Measurements from ENCODE around the gene CDK9. TPM values are rescaled to one million over a fixed set of nuclear protein-coding genes. Genes with fewer than 3 reads are reported as not detected.

The CDK9 gene
- total RNA-seq, 2 donors from 2014 or later = 104 to 111 TPM

DNA sequence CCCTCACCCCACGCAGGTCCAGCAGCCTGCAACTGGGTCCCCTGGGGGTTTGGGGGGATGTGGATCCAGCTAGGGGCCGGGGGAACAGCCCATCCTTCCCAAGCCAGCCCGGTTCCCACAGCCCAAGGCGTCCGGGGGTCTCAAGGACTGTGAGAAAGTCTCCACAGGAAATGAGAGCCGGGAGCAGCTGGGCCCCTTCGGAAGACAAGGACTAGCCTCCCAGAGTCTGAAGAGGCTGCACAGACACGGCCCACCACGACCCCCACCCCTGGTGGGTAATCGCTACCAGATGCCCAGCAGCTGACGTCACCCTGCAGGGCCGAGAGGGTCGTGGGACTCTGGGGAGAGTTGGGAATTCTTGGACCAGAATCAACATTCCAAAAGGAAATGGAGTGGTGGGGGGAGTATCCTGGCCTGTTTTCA lies 17.9 kb upstream of the CDK9 start:
- peak overlapping the region in 1 of 2 donors; percentile 1 for H3K27ac ChIP-seq
- no peak for DNase-seq (ENCODE audit: low spot score)
- H3K9me3 ChIP-seq = no peaks in the 10 kb centered on the region
- H3K27me3 ChIP-seq (replicated peaks; ENCODE audit: insufficient read depth) = no peaks in the 10 kb centered on the region
- TF ChIP-seq, protein P1, sequence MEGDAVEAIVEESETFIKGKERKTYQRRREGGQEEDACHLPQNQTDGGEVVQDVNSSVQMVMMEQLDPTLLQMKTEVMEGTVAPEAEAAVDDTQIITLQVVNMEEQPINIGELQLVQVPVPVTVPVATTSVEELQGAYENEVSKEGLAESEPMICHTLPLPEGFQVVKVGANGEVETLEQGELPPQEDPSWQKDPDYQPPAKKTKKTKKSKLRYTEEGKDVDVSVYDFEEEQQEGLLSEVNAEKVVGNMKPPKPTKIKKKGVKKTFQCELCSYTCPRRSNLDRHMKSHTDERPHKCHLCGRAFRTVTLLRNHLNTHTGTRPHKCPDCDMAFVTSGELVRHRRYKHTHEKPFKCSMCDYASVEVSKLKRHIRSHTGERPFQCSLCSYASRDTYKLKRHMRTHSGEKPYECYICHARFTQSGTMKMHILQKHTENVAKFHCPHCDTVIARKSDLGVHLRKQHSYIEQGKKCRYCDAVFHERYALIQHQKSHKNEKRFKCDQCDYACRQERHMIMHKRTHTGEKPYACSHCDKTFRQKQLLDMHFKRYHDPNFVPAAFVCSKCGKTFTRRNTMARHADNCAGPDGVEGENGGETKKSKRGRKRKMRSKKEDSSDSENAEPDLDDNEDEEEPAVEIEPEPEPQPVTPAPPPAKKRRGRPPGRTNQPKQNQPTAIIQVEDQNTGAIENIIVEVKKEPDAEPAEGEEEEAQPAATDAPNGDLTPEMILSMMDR (IDR thresholded peaks at IDR 0.05) = no peak
- no peak overlapping the region for H3K4me3 ChIP-seq
- ATAC-seq (ENCODE audit: insufficient number of reproducible peaks, low FRiP score, low read depth) = no peak
- H3K36me3 ChIP-seq = no peaks in the 10 kb centered on the region
- H3K4me1 ChIP-seq (ENCODE audit: control insufficient read depth in 1 of 2, low read depth in 2 of 2) = peaks cover 8% of the 10 kb centered on the region in 2 donors

DNA sequence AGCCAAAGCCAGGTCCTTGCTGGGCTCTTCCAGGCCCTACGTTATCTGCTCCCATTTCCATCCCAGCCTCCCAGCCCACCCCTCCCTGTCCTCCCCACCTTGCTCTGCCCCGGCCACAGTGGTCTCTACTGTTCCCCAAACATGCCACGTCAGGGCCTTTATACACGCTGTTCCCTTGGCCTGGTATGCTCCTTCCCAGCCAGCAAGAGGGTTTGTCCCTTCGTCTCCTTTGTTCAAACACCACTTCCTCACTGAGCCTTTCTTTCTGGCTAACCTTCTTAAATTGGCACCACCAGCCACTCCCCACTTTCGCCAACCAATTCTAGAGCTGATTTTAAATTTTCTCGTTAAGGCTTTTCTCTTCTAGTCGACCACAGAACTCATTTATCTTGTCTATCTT lies 17.1 kb upstream of the CDK9 start:
- TF ChIP-seq, protein P1 (IDR thresholded peaks at IDR 0.05) = no peak
- H3K27me3 ChIP-seq (replicated peaks; ENCODE audit: insufficient read depth) = no peaks in the 10 kb centered on the region
- no peak overlapping the region for H3K4me3 ChIP-seq
- no peak overlapping the region for H3K27ac ChIP-seq
- H3K9me3 ChIP-seq = no peaks in the 10 kb centered on the region
- peaks cover 8% of the 10 kb centered on the region in 2 donors for H3K4me1 ChIP-seq (ENCODE audit: control insufficient read depth in 1 of 2, low read depth in 2 of 2)
- DNase-seq (ENCODE audit: low spot score) (no peak), ATAC-seq (ENCODE audit: insufficient number of reproducible peaks, low FRiP score, low read depth) (no peak)
- no peaks in the 10 kb centered on the region for H3K36me3 ChIP-seq

DNA sequence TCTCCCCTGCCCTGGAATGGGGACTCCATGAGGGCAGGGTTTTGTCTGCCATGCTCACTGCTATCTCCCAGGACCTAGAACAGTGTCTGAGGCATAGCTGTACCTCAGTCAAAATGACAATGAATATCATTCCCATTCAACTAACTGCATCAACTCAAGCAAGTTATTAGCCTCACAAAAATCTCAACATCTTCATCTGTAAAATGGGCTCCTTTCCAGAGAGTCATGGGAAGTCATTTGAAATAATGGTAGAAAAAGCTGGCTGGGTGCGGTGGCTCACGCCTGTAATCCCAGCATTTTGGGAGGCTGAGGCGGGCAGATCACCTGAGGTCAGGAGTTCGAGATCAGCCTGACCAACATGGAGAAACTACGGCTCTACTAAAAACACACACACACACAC lies 16.7 kb upstream of the CDK9 start:
- peaks cover 8% of the 10 kb centered on the region in 2 donors for H3K4me1 ChIP-seq (ENCODE audit: control insufficient read depth in 1 of 2, low read depth in 2 of 2)
- no peak overlapping the region for H3K27ac ChIP-seq

DNA sequence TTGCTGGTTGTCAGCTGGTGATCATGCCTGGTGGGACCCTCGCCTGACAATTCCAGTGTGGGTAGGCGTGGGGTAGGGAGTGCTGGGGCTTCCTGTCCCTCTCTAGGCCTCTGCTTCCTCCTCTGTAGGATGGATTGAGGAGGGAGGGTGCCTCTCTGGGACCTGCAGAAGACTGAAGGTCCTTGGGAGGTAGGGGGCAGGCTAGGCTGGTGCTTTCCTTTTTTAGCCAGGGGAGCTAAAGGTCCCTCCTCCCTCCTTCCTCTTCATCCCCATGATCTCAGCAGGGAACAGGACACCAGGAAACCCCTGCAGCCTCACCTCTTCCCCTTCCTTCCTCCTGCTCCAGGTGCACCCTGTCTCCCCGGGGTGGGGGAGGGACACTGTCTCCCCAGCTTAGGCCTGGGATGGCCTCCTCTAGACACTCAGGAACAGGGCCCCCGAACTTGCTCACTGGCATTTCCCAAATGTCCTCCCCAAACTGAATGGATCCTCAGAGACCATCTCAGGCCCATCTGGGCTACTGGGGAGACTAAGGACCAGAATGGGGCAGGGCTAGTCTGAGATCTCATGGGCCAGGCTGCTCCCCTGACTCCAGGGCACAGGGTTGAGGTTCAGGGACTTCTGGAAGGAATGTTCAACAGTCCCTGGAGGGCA lies 15.8 kb upstream of the CDK9 start:
- ATAC-seq (ENCODE audit: insufficient number of reproducible peaks, low FRiP score, low read depth) = no peak
- Histone ChIP-seq H3K9me3 (no peaks in the 10 kb centered on the region), H3K4me3 (peak overlapping the region; percentile 76), H3K27ac (peak overlapping the region in 1 of 2 donors; percentile 44), H3K4me1 (ENCODE audit: control insufficient read depth in 1 of 2, low read depth in 2 of 2) (peaks cover 8% of the 10 kb centered on the region in 2 donors), H3K36me3 (no peaks in the 10 kb centered on the region), H3K27me3 (replicated peaks; ENCODE audit: insufficient read depth) (no peaks in the 10 kb centered on the region)
- TF ChIP-seq, protein P1 (IDR thresholded peaks at IDR 0.05) = no peak
- DNase-seq (ENCODE audit: low spot score) = no peak

More for the DNA sequence above, 16.7 kb upstream of the CDK9 start:
- TF ChIP-seq, protein P1 (IDR thresholded peaks at IDR 0.05) = no peak
- H3K36me3 ChIP-seq = no peaks in the 10 kb centered on the region
- no peaks in the 10 kb centered on the region for H3K27me3 ChIP-seq (replicated peaks; ENCODE audit: insufficient read depth)
- ATAC-seq (ENCODE audit: insufficient number of reproducible peaks, low FRiP score, low read depth) = no peak
- no peak for DNase-seq (ENCODE audit: low spot score)
- no peak overlapping the region for H3K4me3 ChIP-seq
- no peaks in the 10 kb centered on the region for H3K9me3 ChIP-seq

DNA sequence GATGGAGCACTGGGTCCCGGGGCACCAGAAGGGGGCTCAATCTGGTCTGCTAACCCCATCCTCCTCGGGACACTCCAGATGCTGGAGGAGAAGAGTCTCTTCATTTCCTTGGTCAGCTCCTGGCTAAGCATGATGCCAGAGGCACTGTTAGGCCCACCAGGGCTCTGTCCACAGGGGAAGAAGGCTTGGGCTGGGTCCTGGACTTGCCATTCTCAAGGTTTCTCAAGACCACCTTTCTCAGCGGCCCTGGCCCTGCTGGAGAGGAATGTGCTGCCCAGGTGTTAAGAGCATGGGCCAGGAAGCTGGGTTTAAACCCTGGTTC lies 15.3 kb upstream of the CDK9 start:
- Histone ChIP-seq H3K4me3 (peak overlapping the region; percentile 76), H3K27ac (peak overlapping the region in 1 of 2 donors; percentile 44), H3K4me1 (ENCODE audit: control insufficient read depth in 1 of 2, low read depth in 2 of 2) (peaks cover 8% of the 10 kb centered on the region in 2 donors), H3K36me3 (no peaks in the 10 kb centered on the region), H3K9me3 (no peaks in the 10 kb centered on the region), H3K27me3 (replicated peaks; ENCODE audit: insufficient read depth) (no peaks in the 10 kb centered on the region)
- no peak for DNase-seq (ENCODE audit: low spot score)
- TF ChIP-seq, protein P1 (IDR thresholded peaks at IDR 0.05) = no peak
- ATAC-seq (ENCODE audit: insufficient number of reproducible peaks, low FRiP score, low read depth) = no peak
